DND-41 (cell line): Measurements from ENCODE around the gene LMO3.

ENCODE experiments used
- ATAC-seq: fragments of 200-7000 bp; cut with Tn5 transposase; 3 replicates; pipeline ENCODE4 v1.9.1; 2021; ENCODE audit warnings: low read depth; ENCODE audit not compliant: insufficient read depth
- DNase-seq: peaks from one replicate; pipeline ENCODE4 v3.0.0-alpha.2; 2020
- H2AFZ ChIP-seq: 2 replicates; pipeline ENCODE4 v1.6.0; 2012; ENCODE audit warnings: low read depth, low read length
- H3K27ac ChIP-seq: 2 replicates; pipeline ENCODE4 v1.5.1; 2012; ENCODE audit warnings: low read length, inconsistent platforms
- H3K27me3 ChIP-seq: fragments of 200-600 bp; sonication (generic); 2 replicates; pipeline ENCODE4 v1.6.0; 2012; ENCODE audit warnings: low read length, mild to moderate bottlenecking, inconsistent platforms; ENCODE audit not compliant: insufficient read depth, poor library complexity
- H3K36me3 ChIP-seq: 2 replicates; pipeline ENCODE4 v1.5.1; 2012; ENCODE audit warnings: low read length, inconsistent platforms; ENCODE audit not compliant: insufficient read depth
- H3K4me1 ChIP-seq: 2 replicates; pipeline ENCODE4 v1.5.1; 2012; ENCODE audit warnings: mild to moderate bottlenecking, low read length; ENCODE audit not compliant: insufficient read depth
- H3K4me2 ChIP-seq: 2 replicates; pipeline ENCODE4 v1.6.0; 2012; ENCODE audit warnings: mild to moderate bottlenecking, moderate library complexity, low read length, inconsistent platforms; ENCODE audit not compliant: insufficient read depth
- H3K4me3 ChIP-seq, 2 experiments: fragments of 200-600 bp in 1 of 2; shearing (Covaris generic) in 1 of 2; 2 replicates each; pipeline ENCODE4 v1.5.1; 2012 to 2016; ENCODE audit warnings: inconsistent platforms in 2 of 2, low read length in 2 of 2, mild to moderate bottlenecking in 2 of 2, low read depth in 1 of 2, moderate library complexity in 1 of 2
- H3K79me2 ChIP-seq: 2 replicates; pipeline ENCODE4 v1.6.0; 2012; ENCODE audit warnings: low read length, inconsistent platforms; ENCODE audit not compliant: insufficient read depth
- H3K9ac ChIP-seq: 2 replicates; pipeline ENCODE4 v1.6.0; 2012; ENCODE audit warnings: low read depth, mild to moderate bottlenecking, inconsistent platforms, low read length, moderate library complexity
- H3K9me3 ChIP-seq: 2 replicates; pipeline ENCODE4 v1.5.1; 2012; ENCODE audit warnings: low read length, moderate library complexity, mild to moderate bottlenecking, inconsistent platforms; ENCODE audit not compliant: insufficient read depth, severe bottlenecking
- H4K20me1 ChIP-seq: 2 replicates; pipeline ENCODE4 v1.6.0; 2012; ENCODE audit warnings: low read length; ENCODE audit not compliant: insufficient read depth
- CTCF ChIP-seq: IDR thresholded peaks from 2 replicates; pipeline ENCODE4 v1.5.1; 2012; ENCODE audit warnings: borderline replicate concordance, low read length, moderate library complexity, mild to moderate bottlenecking; ENCODE audit not compliant: poor library complexity, severe bottlenecking; ENCODE audit errors: extremely low read depth
- EZH2 ChIP-seq: IDR thresholded peaks from 3 replicates; pipeline ENCODE4 v1.6.1; 2012; ENCODE audit warnings: borderline replicate concordance, low read depth, mild to moderate bottlenecking, moderate library complexity, low read length, inconsistent platforms; ENCODE audit not compliant: severe bottlenecking

The LMO3 gene

GRCh38 chr12:16586350-16587109 is 19.4 kb downstream of the LMO3 start:
- Histone ChIP-seq H3K4me1 (no peaks in the 10 kb centered on the region), H3K79me2 (no peaks in the 10 kb centered on the region), H4K20me1 (no peaks in the 10 kb centered on the region), H3K27me3 (no peaks in the 10 kb centered on the region), H3K4me2 (no peak overlapping the region), H3K27ac (no peak overlapping the region), H3K9me3 (no peaks in the 10 kb centered on the region), H2AFZ (no peak overlapping the region), H3K36me3 (no peaks in the 10 kb centered on the region), H3K4me3 (no peak overlapping the region), H3K9ac (no peak overlapping the region)
- DNase-seq (no peak), ATAC-seq (no peak)
- no peak for TF ChIP-seq CTCF
- TF ChIP-seq EZH2, result no peak

GRCh38 chr12:16585781-16586180 is 20.2 kb downstream of the LMO3 start:
- Histone ChIP-seq H3K9ac (no peak overlapping the region), H3K27ac (no peak overlapping the region), H3K4me1 (no peaks in the 10 kb centered on the region), H3K79me2 (no peaks in the 10 kb centered on the region), H3K9me3 (no peaks in the 10 kb centered on the region), H4K20me1 (no peaks in the 10 kb centered on the region), H2AFZ (no peak overlapping the region), H3K27me3 (no peaks in the 10 kb centered on the region), H3K4me3 (no peak overlapping the region), H3K4me2 (no peak overlapping the region), H3K36me3 (no peaks in the 10 kb centered on the region)
- TF ChIP-seq CTCF, result no peak
- DNase-seq, result no peak
- ATAC-seq, result no peak

GRCh38 chr12:16583969-16584745 is 21.8 kb downstream of the LMO3 start:
- H3K27ac ChIP-seq, result no peak overlapping the region
- H3K4me2 ChIP-seq, result no peak overlapping the region
- no peak for ATAC-seq
- DNase-seq, result no peak
- no peaks in the 10 kb centered on the region for H4K20me1 ChIP-seq
- no peak overlapping the region for H2AFZ ChIP-seq
- no peaks in the 10 kb centered on the region for H3K9me3 ChIP-seq
- no peak for TF ChIP-seq EZH2
- TF ChIP-seq CTCF, result no peak
- no peak overlapping the region for H3K4me3 ChIP-seq
- no peaks in the 10 kb centered on the region for H3K4me1 ChIP-seq
- H3K9ac ChIP-seq, result no peak overlapping the region
- H3K36me3 ChIP-seq, result no peaks in the 10 kb centered on the region
- H3K79me2 ChIP-seq, result no peaks in the 10 kb centered on the region
- H3K27me3 ChIP-seq, result no peaks in the 10 kb centered on the region
